HG03521 (cell line): ENCODE results near the gene SLC39A7.

ENCODE experiments used
- ATAC-seq: cut with Tn5 transposase; IDR thresholded peaks from one replicate; pipeline ENCODE4 v1.9.1; 2021; ENCODE audit warnings: mild to moderate bottlenecking, moderate library complexity; ENCODE audit not compliant: unreplicated experiment

The SLC39A7 gene

DNA sequence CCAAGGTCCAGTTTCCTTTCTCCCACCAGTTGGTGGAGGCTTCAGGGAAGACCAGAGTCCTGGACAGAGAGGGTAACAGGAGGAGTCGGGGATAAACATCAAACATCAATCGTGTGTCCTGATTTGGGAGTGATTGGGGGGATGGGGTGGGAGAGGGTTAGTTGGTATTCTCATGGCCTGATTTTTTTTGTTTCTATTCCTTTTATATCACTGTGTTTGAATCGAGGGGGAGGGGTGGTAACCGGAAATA, 3.4 kb downstream of the SLC39A7 start:
- ATAC-seq = no peak

DNA sequence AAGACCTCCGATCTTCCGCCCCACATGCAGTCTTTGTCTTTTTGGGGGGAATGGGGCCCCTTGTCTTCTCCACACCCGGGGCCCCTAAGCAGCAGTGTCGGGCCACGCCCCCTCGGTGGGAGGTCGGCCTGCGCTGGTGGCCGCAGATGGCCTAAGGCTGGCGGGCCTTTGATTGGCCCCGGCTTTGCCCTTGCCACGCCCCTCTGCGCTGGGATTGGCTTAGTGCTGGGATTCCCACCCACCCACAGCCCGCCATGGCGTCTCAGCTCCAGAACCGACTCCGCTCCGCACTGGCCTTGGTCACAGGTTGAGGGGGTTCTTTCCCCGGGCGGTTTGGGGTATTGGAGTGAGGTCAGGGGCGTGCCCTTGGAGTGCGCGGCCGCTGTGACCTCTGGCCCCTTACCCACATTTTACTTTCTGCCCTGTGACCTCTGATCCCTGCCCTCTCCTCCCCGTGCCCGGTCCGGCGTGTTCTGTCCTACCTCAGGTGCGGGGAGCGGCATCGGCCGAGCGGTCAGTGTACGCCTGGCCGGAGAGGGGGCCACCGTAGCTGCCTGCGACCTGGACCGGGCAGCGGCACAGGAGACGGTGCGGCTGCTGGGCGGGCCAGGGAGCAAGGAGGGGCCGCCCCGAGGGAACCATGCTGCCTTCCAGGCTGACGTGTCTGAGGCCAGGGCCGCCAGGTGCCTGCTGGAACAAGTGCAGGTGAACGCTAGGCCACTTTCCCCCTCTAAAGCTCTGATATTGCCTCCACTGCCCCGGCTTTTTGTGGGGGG, 3.9 kb downstream of the SLC39A7 start, which contains the start of gene HSD17B8:
Gene HSD17B8 (plus strand): TSS at position 241 of the 776 bp plus-strand sequence. CDS start 14 bp downstream, at position 255.
- peak; percentile 38 for ATAC-seq

DNA sequence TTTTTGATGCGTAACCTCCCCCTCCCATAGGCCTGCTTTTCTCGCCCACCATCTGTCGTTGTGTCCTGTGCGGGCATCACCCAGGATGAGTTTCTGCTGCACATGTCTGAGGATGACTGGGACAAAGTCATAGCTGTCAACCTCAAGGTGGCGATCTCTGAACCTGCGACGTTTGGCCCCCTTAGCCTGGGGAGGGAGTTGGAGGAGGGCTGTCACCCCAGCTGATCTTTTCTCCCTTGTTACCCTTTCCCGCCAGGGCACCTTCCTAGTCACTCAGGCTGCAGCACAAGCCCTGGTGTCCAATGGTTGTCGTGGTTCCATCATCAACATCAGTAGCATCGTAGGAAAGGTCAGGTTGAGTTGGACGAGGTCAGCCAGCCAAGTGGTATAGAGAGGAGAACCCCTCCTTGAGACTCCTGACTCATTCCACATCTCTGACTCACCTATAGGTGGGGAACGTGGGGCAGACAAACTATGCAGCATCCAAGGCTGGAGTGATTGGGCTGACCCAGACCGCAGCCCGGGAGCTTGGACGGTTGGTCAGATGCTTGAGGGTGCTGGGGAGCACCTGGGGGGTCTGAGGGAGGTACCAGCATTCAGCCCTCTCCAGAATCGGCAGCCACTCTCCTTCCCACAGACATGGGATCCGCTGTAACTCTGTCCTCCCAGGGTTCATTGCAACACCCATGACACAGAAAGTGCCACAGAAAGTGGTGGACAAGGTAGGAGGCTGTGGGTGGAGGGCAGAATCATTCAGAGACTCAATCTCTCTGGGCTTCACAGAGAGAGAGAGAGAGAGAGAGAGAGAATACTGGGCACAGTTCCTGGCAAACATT, 4.7 kb downstream of the SLC39A7 start:
- no peak for ATAC-seq

DNA sequence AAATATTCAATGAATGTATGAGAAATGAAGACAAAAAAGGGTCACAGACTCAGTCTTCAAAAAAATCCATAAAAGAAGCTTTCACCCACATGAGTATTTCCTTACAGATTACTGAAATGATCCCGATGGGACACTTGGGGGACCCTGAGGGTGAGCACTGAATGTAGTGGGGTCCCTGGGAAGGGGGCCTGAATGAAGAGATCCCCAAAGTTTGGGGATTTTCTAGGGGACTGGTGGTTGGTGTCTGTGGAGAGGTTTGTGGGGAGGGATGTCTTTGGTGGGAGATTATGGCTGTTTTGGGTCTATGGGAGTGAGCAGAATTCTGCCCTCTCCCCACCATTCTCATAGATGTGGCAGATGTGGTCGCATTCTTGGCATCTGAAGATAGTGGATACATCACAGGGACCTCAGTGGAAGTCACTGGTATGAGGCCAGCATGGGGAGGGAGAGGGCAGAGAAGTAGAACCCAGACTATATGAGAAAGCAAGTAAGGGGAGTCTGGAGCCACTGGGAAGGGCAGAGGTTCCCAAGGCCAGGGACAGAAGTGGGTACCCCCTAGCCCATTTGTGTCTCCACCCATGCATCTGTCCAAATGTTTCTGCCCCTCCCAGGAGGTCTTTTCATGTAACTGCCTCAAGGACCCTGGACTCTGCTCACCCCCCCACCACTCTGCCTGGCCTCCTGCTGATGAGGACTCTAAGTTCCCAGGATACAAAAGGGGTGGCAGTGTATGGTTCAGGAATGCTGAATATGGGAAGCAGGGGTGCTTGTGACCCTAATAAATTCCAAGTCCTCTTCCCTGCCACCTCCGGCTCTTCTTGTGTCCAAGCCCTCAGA, 5.6 kb downstream of the SLC39A7 start:
- ATAC-seq = no peak

DNA sequence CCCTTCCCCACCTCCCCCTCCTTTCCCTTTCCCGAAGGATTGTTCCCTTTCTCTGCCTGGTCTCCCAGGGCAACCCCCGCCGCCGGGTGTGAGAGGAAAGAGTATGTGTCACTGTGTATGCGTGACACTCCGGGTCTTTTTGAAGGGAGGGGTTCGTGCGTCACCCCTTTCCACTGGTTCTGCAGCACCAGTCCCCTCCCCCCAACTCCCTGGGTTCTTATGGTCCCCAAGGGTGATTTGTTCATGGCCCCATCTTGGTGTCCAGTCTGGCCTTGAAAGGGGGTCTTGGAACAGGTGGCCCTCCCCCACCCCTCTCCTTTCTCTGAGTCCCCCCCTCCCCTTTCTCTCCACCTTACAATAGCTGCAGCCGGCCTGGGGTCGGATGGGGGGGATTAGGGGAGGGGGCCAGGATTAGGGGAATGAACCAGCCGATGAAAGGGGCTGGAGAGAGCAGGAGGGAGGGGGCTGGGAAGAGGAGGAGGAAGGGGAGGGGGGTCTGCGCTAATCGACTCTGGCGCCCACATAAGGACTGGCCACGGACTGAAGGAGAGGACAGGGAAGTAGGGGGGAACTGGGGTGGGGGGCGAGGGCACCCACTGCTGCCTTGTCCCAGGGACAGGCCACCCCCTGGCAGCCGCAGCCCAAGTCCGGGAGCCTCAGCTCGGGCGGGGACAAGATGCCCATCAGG, 6.3 kb downstream of the SLC39A7 start:
- ATAC-seq = no peak

DNA sequence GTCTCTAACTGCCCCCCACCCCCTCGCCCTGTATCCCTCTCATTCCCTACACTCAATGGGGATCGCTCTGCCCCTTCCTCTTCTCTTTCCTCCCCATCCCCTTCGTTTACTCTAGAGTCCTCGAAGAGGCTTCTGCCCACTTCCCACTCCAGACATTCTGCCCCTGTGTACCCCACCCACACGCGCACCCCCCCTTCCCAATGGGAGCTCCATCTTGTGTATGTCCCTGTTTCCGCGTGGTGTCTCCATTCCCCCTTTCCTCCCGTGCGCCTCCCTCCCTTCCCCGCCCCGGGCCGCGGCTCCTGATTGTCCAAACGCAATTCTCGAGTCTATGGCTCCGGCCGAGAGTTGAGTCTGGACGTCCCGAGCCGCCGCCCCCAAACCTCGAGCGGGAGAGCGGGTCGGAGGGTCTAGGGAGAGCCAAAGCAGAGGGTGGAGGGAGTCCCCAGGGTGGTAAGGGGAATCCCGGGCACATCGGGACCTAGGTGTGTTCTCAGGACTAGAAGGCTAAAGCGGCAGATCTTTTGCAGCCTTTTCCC, 7.0 kb downstream of the SLC39A7 start:
- ATAC-seq = no peak

DNA sequence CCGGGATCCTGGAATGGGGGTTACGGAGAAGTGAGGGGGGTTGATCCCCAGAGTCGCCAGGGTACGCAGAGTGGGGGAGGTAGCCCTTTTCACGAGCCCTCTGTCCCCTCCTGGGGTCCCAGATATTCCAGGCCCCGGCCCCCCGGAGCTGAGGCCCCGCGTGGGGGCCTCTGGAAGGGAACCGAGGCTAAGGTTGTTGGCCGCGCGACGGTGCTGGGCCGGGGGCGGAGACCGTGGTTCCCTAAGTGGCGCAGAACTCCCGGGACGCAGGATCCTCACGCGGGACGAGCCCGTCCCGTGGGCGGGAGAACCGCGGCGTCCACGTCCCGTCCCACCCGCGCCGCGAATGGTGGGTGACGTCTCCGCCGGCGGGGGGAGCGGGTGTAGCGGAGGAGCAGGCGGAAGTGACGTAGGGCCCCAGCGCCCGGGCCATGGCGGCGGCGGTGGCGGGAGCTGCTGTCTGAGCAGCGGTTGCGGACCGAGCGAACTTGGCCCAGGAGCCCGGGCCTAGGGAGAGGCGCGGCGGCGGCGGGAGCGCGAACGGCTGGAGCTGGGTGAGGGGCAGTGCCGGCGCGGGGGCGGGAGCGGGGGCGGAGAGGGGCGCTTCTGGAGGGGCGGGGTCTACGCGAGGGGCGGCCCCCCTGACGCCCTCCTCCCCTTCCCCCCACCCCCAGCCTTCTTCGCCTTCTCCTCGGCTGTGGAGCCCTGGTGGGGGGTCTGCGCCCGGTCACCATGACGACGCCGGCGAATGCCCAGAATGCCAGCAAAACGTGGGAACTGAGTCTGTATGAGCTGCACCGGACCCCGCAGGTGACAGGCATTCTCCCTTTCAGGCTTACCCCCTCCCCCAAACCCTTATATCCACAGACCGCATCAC, 7.7 kb downstream of the SLC39A7 start, which contains the start of gene RING1:
Gene RING1 (plus strand): TSS at position 410 of the 877 bp plus-strand sequence. CDS start 323 bp downstream, at position 733.
- ATAC-seq = peak; percentile 47

DNA sequence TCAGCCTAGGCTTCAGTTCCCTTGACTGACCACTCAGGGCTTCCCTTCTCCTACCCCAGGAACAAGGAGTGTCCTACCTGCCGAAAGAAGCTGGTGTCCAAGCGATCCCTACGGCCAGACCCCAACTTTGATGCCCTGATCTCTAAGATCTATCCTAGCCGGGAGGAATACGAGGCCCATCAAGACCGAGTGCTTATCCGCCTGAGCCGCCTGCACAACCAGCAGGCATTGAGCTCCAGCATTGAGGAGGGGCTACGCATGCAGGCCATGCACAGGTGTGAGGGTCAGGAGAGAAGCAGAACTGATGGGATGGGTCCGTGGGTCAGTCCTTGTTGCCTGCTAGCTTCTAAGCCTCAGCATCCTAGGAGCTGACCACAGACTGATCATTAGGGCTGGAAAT, 9.2 kb downstream of the SLC39A7 start:
- no peak for ATAC-seq

DNA sequence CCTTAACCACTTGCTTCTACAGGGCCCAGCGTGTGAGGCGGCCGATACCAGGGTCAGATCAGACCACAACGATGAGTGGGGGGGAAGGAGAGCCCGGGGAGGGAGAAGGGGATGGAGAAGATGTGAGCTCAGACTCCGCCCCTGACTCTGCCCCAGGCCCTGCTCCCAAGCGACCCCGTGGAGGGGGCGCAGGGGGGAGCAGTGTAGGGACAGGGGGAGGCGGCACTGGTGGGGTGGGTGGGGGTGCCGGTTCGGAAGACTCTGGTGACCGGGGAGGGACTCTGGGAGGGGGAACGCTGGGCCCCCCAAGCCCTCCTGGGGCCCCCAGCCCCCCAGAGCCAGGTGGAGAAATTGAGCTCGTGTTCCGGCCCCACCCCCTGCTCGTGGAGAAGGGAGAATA, 10.5 kb downstream of the SLC39A7 start:
- no peak for ATAC-seq

DNA sequence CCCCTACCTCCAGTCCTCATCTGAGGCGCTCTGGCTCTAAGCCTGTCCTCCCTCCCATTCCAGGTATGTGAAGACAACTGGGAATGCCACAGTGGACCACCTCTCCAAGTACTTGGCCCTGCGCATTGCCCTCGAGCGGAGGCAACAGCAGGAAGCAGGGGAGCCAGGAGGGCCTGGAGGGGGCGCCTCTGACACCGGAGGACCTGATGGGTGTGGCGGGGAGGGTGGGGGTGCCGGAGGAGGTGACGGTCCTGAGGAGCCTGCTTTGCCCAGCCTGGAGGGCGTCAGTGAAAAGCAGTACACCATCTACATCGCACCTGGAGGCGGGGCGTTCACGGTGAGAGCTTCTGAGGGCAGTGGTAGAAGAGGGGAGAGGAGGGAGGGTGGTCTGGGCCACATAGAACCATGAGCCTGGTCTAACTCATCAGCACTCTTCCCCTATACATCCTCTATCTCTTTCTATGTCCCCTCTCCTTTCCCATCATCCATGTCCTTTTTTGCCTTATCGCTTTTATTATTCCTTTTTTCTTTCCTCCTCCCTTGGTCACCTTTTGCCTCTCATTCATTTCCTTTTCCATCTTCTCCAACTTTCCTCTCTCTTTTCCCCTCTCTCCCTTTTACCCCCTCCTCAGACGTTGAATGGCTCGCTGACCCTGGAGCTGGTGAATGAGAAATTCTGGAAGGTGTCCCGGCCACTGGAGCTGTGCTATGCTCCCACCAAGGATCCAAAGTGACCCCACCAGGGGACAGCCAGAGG, 11.2 kb downstream of the SLC39A7 start:
- no peak for ATAC-seq

DNA sequence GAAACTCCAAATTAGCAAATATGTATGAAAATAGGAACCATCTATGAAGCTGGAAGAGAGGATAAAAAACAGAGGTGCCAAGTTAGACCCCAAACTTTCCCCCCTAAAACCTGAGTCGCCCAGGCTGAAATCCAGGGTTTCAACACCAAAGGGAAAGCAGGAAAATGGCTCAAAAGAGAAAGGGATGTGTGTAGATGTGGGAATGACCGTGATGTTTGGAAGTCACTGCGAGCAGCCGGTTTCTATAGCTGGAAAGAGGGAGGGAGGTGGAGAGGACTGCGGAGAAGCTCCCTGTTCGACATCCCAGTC, 12.1 kb downstream of the SLC39A7 start:
- ATAC-seq = no peak

DNA sequence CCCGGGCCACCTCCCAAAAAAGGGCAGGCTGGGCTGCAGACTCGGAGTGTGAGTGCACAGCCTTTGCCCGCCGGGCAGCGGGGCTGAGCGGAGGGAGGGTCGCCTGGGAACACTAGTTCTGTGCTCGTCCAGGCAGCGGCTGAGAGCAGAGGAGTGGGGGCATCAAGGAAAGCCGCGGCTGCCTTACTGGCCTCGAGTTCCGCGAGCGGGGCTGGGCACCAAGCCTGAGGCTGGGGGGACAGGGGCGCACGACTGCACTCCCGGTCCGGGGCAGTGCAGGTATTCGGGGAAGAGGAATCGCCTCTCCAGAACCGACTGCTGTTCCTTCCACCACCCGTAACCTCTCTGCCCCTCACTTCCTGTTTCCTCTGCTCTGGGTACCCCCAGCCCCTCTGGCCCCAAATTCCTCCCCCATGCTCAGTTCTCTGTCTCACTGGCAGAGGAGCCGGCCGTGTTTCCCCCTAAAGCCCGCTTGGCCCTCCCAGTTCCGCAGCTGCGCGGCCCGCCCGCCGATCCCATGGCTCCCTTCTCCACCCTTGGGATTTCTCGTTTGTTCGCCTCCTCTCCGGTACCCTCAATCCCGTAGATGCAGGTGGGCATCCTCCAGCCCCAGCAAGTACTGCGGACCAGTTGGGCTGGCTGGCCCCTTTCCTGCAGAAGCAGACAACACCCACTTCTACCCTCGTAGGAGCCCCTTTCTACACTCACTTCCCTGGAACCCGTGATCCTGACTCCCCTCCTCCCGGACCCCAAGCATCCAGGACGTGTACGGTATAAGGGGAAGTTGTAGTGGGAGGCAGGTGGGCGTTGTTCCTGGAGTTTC, 12.7 kb downstream of the SLC39A7 start:
- ATAC-seq = no peak

DNA sequence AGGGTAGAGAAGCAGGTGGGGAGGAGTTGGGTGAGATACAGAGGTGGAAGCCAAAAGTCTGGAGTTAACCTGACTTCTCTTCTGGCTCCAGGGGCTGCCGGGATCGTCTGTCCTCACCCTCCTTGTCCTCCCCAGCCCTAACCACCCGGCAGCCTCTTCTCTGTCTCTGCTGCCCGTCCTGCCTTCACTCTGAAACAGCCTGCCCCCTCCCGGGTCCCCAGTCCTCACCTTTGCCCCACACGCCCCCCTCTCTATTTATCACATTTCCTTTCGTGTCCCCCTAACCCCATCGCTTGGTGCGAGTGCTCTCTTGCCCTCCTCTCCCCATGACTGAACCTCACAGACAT, 13.3 kb downstream of the SLC39A7 start:
- ATAC-seq = no peak

DNA sequence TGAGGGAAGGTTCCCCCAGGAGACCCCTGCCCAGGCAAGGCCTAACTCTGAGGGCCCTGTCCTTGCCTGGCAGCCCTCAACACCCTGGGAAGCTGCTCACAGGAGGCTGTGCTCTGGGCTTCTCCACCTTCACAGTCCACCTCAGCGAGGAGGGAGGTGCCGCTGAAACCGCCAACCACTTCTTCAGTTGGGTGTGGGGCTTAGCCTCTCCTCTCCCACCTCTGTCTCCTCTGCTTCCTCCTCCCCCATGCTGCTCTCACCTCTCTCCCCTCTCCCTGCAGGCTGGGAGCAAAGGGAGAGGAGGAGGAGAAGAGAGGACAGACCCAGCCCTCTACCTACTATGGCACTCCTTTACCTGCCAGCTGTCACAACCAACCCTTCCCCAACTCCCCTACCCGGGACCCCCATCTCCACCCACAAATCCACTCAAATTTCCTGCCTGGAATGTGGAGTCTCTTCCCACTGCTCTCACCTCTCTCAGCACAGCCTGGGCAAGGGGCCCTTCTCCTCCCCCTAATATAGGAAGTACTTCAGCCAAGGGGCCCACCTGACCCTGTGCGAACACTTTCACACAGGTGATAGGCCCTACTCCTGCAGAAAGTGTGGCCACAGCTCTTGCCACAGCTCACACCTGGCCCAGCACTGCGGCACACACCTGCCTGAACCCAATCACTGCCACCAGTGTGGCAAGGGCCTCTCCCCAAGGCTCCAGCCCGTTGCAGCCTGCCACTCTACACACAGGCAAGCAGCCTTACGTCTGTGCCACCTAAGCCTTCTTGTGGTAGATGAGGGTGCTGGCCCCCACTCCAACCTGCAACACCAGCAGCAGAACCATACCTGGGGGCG, 14.8 kb downstream of the SLC39A7 start:
- ATAC-seq = no peak

DNA sequence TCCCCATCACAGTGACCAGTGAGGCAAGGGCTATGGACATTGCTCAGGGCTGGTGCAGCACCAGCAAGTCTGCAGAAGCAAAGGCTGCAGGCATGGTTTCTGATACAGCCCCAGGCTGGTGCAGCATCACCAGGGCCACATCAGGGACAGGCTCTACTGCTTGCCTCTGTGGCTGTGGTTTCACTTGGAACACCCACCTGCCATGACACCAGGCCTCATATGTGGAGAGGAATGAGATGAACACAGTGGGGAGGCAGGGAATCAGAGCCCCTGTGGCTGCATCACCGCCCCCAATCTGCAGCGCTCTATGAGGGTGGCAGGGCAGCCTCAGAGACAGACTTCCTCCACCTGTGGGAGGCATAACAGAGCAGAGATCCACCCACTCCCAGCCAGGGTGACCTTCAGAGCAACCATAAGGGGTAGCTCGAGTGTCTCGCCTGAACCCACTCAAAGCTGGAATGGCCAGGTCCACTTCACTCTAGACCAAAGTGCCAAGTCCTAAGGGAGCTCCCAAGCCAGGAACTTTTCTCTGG, 15.5 kb downstream of the SLC39A7 start:
- ATAC-seq = no peak

DNA sequence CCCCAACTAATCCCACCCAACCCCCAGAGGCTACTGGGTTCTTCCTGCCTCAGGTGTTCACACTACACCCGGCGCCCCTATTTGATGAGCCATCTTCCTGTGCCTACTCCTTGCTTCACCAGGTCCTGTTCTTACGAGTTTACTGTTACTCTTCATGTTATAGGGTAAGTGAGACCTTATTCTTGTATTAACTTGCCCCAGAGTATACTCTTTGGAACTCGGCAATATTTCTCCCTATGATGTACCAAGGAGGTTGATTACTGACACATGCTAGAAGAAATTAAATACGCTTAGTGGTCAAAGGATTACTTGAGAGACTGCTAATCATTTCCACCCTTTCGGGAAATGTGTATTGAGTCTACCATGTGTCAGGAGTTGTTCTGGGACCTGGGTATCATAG, 16.6 kb downstream of the SLC39A7 start:
- ATAC-seq = no peak

DNA sequence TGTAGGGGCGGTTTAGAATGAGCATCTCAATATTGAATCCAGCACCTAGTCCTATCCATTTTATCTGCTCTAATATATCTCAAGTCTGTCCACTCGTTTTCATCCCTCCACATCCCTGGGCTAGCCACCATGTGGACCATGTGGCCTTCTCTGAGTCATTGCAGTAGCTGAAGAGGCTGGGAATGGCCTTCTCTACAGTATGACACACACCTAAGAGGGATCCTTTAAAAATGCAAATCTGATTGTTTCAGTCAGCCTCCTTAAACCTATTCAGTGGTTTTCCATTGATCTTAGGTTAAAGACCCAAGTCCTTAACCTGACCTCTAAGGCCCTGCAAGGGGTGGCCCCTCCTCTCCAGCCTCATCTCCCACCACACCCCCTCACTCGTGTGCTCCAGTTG, 17.0 kb downstream of the SLC39A7 start:
- ATAC-seq = no peak
